Kidney (tissue), 14 donors: ENCODE data around the gene UBE2Q2. TPM values are rescaled to one million over a fixed set of nuclear protein-coding genes. Genes with fewer than 3 reads are reported as not detected.

Experiments used
- DNase-seq, 5 donors: peaks; one replicate each; pipeline ENCODE4 v3.0.0-alpha.2; 2013 to 2020
- FAIRE-seq: peaks from 2 replicates; lab custom pipeline; 2012; peaks lifted over from hg19 to GRCh38; lab: Jason Lieb, UNC
- H3K27ac ChIP-seq, 2 donors: one replicate each; pipeline ENCODE4 v1.7.0; 2013; ENCODE audit warnings: low read depth in 2 of 2, low read length in 2 of 2, inconsistent platforms in 1 of 2
- H3K27me3 ChIP-seq: one replicate; pipeline ENCODE4 v1.7.1; 2013; ENCODE audit warnings: low read length, inconsistent platforms; ENCODE audit not compliant: control insufficient read depth, insufficient read depth
- H3K36me3 ChIP-seq, 3 donors: one replicate each; pipeline versions ENCODE4 v1.7.0 to v1.7.1; 2013; ENCODE audit warnings: low read length in 3 of 3, control low read depth in 1 of 3, inconsistent platforms in 1 of 3; ENCODE audit not compliant: insufficient read depth in 3 of 3, control insufficient read depth in 2 of 3
- H3K4me1 ChIP-seq, 3 donors: one replicate each; pipeline versions ENCODE4 v1.7.0 to v1.7.1; 2013; ENCODE audit warnings: low read length in 3 of 3, inconsistent platforms in 1 of 3, low read depth in 1 of 3; ENCODE audit not compliant: control insufficient read depth in 2 of 3, insufficient read depth in 2 of 3
- H3K4me3 ChIP-seq, 3 donors: one replicate each; pipeline versions ENCODE4 v1.7.0 to v1.8.1; 2013; ENCODE audit warnings: low read length in 3 of 3, control low read depth in 1 of 3, inconsistent platforms in 1 of 3
- H3K9ac ChIP-seq, 3 donors: one replicate each; pipeline versions ENCODE4 v1.7.0 to v1.7.1; 2013; ENCODE audit warnings: low read length in 3 of 3, control low read depth in 1 of 3, inconsistent platforms in 1 of 3
- H3K9me3 ChIP-seq, 3 donors: one replicate each; pipeline versions ENCODE4 v1.7.0 to v1.7.1; 2013; ENCODE audit warnings: low read length in 3 of 3, control low read depth in 1 of 3, inconsistent platforms in 1 of 3; ENCODE audit not compliant: control insufficient read depth in 2 of 3, insufficient read depth in 1 of 3
- intact Hi-C: fragments of 100-400 bp; cut with DNase I; formaldehyde crosslinking; loops from one replicate; pipeline ENCODE4 v1.11.1; 2022
- polyA plus RNA-seq: library from polyadenylated mRNA; stranded (reverse); fragments of 350-450 nt; fragmentation: Illumina TruSeq; extraction: RNeasy Lipid Tissue Mini Kit (QIAGEN cat#74804); gene quantifications from one replicate; pipeline ENCODE4 v1.2.3, GENCODE V29; 2014; ENCODE audit warnings: low read depth, low replicate concordance; ENCODE audit not compliant: insufficient read depth
- total RNA-seq: library from RNA; stranded (reverse); fragmentation: NEBNext Ultra II Directional; extraction: Animal tissue kit (Norgen Biotek cat#: 25700); gene quantifications from one replicate; pipeline ENCODE4 v1.2.1, GENCODE V29; 2021
- TF ChIP-seq, protein P1 (sequence below): IDR thresholded peaks from 3 replicates; pipeline ENCODE4 v1.5.1; 2012; ENCODE audit warnings: mild to moderate bottlenecking, moderate library complexity, borderline replicate concordance; ENCODE audit not compliant: insufficient read depth; ENCODE audit errors: extremely low read depth
- donor health status: control.
- donor health status: control.
- donor health status: control.
- donor health status: control.
- donor health status: control.
- donor health status: DM: yes; HTN: yes; CAD: no.
- donor health status: Normal renal cell carcinoma (clear cell type).

The UBE2Q2 gene
- total and polyA plus RNA-seq, 2 donors from 2014 or later: 18.1 to 31.6 TPM

DNA sequence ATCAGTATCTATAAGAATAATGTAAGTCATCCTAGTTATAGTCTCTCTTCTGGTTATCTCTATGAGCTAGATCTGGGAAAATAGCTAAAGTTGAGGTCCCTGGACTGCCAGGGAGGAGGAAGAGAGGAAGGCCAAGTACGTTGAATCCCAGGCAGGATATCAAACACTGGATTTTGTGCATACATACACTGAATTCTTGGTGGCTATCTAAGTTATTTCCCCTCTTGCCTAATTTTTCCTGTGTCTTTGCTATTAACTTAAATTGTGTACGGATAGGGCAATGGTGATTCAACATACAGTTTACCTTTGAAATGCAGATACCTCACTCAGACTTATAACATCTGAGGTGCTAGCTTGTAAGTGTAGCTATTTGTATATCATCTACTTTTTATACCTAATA is 87.6 kb downstream of the UBE2Q2 start:
- intact Hi-C loops: no loop called here
- no peak for FAIRE-seq

DNA sequence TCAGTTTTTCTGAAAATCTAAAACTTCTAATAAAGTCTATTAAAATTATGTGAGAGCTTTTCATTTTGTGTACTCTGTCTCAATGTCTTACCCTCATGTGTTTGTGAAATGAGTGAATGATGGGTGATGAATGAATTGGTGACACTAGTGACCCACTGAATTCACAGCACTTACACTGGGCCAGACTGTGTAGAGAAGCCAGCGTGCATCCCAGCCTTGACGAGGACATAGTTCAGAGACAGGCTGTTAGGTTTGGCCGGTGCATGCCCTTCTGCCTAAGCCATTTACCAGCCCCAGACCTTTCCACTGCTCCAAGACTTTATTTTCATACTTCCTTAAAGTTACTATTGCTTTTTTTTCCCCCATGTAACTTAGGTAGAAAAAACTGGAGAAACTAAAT is 99.2 kb downstream of the UBE2Q2 start:
- TF ChIP-seq, protein P1, sequence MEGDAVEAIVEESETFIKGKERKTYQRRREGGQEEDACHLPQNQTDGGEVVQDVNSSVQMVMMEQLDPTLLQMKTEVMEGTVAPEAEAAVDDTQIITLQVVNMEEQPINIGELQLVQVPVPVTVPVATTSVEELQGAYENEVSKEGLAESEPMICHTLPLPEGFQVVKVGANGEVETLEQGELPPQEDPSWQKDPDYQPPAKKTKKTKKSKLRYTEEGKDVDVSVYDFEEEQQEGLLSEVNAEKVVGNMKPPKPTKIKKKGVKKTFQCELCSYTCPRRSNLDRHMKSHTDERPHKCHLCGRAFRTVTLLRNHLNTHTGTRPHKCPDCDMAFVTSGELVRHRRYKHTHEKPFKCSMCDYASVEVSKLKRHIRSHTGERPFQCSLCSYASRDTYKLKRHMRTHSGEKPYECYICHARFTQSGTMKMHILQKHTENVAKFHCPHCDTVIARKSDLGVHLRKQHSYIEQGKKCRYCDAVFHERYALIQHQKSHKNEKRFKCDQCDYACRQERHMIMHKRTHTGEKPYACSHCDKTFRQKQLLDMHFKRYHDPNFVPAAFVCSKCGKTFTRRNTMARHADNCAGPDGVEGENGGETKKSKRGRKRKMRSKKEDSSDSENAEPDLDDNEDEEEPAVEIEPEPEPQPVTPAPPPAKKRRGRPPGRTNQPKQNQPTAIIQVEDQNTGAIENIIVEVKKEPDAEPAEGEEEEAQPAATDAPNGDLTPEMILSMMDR: no peak

More for the DNA sequence above, 87.6 kb downstream of the UBE2Q2 start:
- Histone ChIP-seq H3K9ac (no peak overlapping the region), H3K27me3 (no peaks in the 10 kb centered on the region), H3K27ac (no peak overlapping the region), H3K4me1 (no peaks in the 10 kb centered on the region), H3K4me3 (no peak overlapping the region), H3K9me3 (no peaks in the 10 kb centered on the region), H3K36me3 (peaks cover 4 to 22% (median 5%) of the 10 kb centered on the region in 3 donors)
- DNase-seq: no peak
- TF ChIP-seq, protein P1: no peak

DNA sequence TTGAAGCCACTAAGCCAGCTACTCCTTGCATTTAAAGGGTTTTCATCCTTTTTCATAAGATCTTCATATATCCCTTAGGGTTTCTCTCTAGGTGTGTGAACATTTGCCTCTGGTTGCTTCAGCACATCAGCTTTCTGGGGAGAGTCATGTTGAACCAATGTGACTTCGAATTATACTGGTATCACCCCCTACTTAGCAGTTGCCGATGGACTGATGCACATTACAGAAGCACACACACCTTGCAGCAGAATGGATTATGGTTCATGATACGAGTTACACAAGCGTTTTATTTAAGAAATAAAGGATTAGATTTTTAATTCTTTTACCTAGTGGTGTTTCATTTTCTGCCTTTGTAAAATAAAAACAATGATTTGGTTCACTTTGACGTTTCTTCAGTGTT is 100.0 kb downstream of the UBE2Q2 start:
- FAIRE-seq (no peak), DNase-seq (no peak)
- Histone ChIP-seq H3K9me3 (no peaks in the 10 kb centered on the region), H3K36me3 (no peaks in the 10 kb centered on the region), H3K4me1 (peaks cover 0 to 2% (median 0%) of the 10 kb centered on the region in 3 donors), H3K27ac (no peak overlapping the region), H3K9ac (no peak overlapping the region), H3K27me3 (no peaks in the 10 kb centered on the region), H3K4me3 (no peak overlapping the region)
- TF ChIP-seq, protein P1: no peak
- intact Hi-C loops: no loop called here

More for the DNA sequence above, 99.2 kb downstream of the UBE2Q2 start:
- no peak overlapping the region for H3K9ac ChIP-seq
- no peak overlapping the region for H3K4me3 ChIP-seq
- FAIRE-seq (no peak), DNase-seq (no peak)
- no peaks in the 10 kb centered on the region for H3K27me3 ChIP-seq
- H3K4me1 ChIP-seq: peaks cover 0 to 2% (median 0%) of the 10 kb centered on the region in 3 donors
- no peak overlapping the region for H3K27ac ChIP-seq
- H3K36me3 ChIP-seq: peaks cover 0 to 3% (median 0%) of the 10 kb centered on the region in 3 donors
- intact Hi-C loops: no loop called here
- H3K9me3 ChIP-seq: no peaks in the 10 kb centered on the region

DNA sequence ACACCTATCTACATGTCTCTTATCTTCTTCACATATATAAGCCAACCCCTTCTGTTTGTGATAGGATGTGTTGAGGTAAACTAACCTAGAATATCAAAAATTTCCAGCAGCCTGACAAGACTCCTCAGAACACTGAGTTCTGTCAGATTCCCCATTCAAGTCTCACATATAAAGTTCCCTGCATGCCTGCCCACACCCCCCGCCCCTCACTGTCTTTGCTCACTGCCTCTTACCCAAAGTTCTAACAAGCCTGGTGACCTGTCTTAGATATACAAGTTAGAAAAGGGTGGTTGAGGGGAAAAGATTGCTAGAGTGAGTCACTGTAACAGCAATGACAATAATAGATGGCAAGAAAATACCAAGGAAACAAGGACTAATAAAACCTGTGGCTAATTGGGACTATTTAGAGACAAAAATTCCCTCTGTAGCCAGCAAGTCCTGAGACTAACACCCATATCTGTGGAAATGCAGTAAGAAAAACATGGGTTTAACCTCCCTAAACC is 100.5 kb downstream of the UBE2Q2 start:
- Histone ChIP-seq H3K27ac (no peak overlapping the region), H3K9ac (no peak overlapping the region), H3K9me3 (no peaks in the 10 kb centered on the region), H3K27me3 (no peaks in the 10 kb centered on the region), H3K4me1 (peaks cover 0 to 2% (median 0%) of the 10 kb centered on the region in 3 donors), H3K36me3 (no peaks in the 10 kb centered on the region), H3K4me3 (no peak overlapping the region)
- TF ChIP-seq, protein P1: no peak
- intact Hi-C loops: no loop called here
- no peak for FAIRE-seq
- no peak for DNase-seq
